ENCODE measurements around the gene SLC6A16. TPM values are rescaled to one million over a fixed set of nuclear protein-coding genes. Genes with fewer than 3 reads are reported as not detected.
"Not testable (repeated sequence)": the region's sequence is repeated elsewhere in the genome, so short reads cannot be mapped to it uniquely, and the experiment has no call there.

SLC6A16 gene
- not detected in 2 replicates for total RNA-seq (2014; rRNA removed; shearing (Covaris generic); ENCODE audit: low replicate concordance)

DNA sequence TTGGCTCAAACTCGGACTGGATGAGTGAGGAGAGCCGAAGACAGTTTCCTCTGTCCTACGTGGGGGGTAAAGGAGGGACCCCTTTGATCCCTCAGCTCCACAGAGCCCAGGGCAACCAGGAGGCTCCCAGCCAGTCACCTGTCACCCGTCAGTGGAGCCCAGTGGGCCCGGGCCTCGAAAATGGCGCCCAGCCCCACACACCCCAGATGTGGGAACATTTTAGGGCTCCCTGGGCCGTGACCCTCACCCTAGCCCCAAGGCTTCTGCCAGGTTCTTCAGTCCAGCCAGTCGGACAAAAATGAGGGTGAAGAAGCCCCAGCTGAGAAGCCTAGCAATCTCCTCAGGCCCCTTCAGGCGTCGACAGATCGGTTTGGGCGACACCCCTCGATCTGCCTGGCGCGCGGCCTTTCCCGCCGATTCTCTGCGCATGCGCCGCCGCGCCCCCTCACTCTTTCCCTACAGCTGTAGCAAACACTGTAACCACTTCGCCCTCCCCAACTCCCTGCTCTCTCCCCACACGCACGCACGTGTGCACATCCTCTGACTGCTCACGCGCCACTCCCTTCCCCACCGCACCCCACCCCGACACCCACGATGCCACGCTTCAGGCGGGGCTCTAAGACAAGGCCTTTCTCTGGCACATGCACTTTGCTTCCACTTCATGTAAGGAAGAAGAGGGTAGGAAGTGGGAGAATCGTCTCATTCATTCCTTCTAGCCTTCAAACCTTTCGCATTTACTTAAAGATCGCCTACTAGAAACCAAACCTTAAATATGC, at the start of gene SLC6A16:
Gene SLC6A16 (minus strand): TSS at position 391 of the 776 bp plus-strand sequence. CDS start 13,844 bp downstream, outside the sequence.
- Histone ChIP-seq H3K4me3 (no peak within 1 kb of the TSS), H3K27me3 (peaks cover 4% of the 10 kb centered on the region; the same call in 1 of the 2 replicates), H3K36me3 (no peaks in the 10 kb centered on the region), H3K9me3 (peaks cover 17% of the 10 kb centered on the region)
- DNase-seq, result no peak

DNA sequence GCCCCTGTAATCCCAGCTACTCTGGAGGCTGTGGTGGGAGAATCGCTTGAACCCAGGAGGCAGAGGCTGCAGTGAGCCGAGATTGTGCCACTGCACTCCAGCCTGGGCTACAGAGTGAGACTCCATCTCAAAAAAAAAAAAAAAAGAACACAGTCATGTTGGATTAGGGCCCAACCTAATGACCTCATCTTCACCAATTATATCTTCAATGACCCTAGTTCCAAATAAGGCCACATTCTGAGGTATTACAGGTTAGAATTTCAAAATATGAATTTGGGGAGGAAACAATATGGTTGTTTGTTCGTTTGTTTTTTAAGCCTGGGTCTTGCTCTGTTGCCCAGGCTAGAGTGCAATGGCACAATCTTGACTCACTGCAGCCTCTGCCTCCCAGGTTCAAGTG, 48.2 kb upstream of the SLC6A16 start:
- not testable (repeated sequence) for H3K4me3 ChIP-seq, H3K27me3 ChIP-seq, H3K36me3 ChIP-seq, DNase-seq
- H3K9me3 ChIP-seq, result peaks cover 13% of the 10 kb centered on the region

DNA sequence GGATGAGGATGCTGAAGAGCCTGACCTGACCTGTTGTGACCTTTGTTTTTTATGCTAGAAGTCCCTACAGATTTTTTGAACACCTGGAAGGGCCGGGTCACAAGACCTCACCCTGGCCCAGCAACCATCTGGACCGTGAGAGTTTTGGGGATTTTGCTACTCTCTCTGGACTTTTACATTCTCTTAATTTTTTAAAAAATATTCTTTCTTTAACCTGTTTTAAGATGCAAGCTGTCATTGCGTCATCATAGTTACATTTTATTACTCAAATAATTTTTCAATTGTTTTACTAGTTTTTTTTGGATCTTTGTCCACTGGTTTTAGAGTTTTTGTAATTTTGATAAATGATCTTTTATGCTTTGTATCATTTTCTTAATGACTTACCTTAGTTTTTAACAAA, 46.2 kb upstream of the SLC6A16 start:
- H3K36me3 ChIP-seq, result no peaks in the 10 kb centered on the region
- no peak for DNase-seq
- H3K4me3 ChIP-seq, result no peak overlapping the region
- H3K9me3 ChIP-seq, result peaks cover 13% of the 10 kb centered on the region
- no peaks in the 10 kb centered on the region for H3K27me3 ChIP-seq

DNA sequence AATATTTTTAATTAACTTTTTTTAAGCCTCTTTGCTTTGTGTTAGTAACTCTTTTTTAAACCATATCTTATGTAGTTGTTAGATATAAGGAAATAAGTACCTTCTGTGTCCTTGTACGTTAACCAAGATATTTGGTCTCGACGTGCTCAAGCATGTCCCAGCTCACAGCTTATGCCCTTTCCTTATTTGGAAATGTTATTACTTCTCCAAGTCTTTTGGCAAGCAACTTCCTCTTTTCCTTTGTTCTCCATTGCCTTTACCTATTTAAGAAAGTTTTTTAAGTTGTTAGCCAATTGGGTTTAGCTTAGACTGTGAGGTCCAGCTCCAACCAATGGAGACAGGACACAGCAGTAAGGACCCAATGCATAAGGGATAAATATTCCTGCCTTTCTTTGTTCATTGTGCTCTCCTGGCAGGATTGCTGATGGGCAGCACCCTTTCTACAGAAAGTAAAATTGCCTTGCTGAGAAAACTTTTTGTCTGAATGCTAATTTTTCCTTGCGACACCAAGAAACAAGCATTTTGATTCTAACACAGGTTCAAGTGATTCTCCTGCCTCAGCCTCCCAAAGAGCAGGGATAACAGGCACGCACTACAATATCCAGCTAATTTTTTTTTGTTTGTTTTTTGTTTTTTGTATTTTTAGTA, 43.8 kb upstream of the SLC6A16 start:
- Histone ChIP-seq H3K4me3 (no peak overlapping the region), H3K27me3 (no peaks in the 10 kb centered on the region), H3K9me3 (peaks cover 13% of the 10 kb centered on the region), H3K36me3 (no peaks in the 10 kb centered on the region)
- DNase-seq, result no peak

DNA sequence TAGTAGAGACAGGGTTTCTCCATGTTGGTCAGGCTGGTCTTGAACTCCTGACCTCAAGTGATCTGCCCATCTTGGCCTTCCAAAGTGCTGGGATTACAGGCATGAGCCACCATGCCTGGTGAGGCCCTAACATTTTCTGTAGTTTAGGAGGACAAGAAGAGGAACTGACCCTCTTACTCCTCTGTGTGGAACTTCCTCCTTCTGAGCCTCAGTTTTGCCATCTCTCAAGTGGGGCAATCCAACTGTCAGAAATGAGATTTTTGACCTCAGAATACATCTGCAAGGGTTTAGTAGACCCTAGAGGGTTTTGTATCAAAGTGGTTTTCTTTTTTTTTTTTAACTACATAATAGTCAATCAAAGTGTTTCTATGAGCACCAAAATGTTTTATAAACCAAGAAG, 41.1 kb upstream of the SLC6A16 start:
- H3K4me3 ChIP-seq, result no peak overlapping the region

DNA sequence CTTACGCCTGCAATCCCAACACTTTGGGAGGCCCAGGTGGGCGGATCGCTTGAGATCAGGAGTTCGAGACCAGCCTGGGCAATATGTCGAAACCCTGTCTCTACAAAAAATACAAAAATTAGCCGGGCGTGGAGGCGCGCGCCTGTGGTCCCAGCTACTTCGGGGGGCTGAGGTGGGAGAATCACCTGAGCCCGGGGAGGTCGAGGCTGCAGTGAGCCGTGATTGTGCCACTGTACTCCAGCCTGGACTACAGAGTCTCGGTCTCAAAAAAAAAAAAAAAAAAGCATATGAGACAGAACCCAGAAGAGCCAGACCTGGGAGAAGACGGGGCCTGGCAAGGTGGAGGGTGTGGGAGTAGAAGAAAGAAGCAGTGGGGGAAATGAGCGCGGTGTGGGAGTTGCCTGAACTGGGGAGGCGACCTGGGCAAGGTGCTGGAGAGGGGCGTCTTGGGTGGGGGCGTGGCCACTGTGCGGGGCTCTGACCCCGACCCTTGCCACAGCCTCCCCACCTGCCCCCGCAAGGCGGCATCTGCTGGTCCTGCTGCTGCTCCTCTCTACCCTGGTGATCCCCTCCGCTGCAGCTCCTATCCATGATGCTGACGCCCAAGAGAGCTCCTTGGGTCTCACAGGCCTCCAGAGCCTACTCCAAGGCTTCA, 39.2 kb upstream of the SLC6A16 start:
- H3K4me3 ChIP-seq, result peak overlapping the region; percentile 31
- H3K9me3 ChIP-seq, result peaks cover 9% of the 10 kb centered on the region
- no peak for DNase-seq
- H3K36me3 ChIP-seq, result no peaks in the 10 kb centered on the region
- no peaks in the 10 kb centered on the region for H3K27me3 ChIP-seq

More for the DNA sequence above, 41.1 kb upstream of the SLC6A16 start:
- DNase-seq, result no peak
- H3K9me3 ChIP-seq, result peaks cover 13% of the 10 kb centered on the region
- H3K36me3 ChIP-seq, result no peaks in the 10 kb centered on the region
- H3K27me3 ChIP-seq, result no peaks in the 10 kb centered on the region

DNA sequence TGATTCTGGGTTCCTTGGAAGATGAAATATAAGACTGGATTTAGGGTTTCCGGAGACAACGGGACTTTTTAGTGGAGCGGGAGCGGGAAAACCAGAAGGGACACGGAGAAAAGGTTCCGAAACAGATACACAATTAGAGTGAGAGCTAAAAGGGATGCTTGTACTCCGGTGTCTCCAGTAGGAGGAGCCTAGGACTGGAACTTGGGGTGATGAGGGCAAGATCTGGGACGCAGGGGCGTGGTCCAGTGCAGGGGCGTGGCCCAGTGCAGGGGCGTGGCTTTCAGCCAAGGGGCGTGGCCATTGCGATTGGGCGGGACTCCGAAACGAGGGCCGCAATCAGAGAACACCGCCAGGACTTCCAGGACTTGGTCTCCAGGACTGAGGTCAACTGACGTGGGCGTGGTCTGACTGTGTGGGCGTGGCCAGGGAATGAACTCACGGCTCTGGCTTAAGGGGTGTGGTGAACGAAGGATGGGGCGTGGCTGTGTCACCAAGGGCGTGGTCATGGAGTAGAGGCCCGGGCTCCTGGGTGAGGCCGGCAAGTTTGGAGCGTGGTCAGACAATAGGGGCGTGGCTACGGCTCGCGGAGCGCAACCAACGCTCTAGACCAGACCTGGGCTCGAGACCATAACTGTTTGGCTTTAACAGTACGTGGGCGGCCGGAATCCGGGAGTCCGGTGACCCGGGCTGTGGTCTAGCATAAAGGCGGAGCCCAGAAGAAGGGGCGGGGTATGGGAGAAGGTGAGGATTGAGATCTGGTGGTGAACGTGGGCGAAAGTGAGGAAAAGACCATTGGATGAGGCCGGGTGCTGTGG, 38.5 kb upstream of the SLC6A16 start, which contains the start of gene DKKL1:
Gene DKKL1 (plus strand): TSS at position 610 of the 815 bp plus-strand sequence. CDS start 122 bp downstream, at position 732.
- DNase-seq, result peak; percentile 99
- Histone ChIP-seq H3K27me3 (no peaks in the 10 kb centered on the region), H3K4me3 (peak within 1 kb of the TSS; percentile 60), H3K9me3 (peaks cover 1% of the 10 kb centered on the region), H3K36me3 (no peaks in the 10 kb centered on the region)

DNA sequence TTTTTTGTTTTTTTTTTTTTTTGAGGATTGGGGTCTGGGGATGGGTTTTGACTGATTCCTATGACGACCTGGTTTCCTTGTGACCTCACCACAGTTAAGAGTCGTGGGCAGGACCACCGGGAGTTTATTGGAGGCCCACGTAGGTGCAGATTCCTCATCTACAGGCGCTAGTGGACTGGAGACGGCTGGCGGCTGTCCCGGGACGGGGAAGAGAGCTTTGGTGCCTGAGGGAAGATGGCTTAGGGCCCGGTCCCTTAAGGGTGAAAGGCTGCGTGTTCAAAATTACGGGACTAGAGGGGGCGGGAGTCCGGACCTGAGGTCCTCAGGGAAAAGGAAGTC, 37.9 kb upstream of the SLC6A16 start:
- Histone ChIP-seq H3K9me3 (no peaks in the 10 kb centered on the region; the same call in 1 of the 2 replicates), H3K4me3 (peak overlapping the region; percentile 60)
- peak; percentile 58 for DNase-seq

DNA sequence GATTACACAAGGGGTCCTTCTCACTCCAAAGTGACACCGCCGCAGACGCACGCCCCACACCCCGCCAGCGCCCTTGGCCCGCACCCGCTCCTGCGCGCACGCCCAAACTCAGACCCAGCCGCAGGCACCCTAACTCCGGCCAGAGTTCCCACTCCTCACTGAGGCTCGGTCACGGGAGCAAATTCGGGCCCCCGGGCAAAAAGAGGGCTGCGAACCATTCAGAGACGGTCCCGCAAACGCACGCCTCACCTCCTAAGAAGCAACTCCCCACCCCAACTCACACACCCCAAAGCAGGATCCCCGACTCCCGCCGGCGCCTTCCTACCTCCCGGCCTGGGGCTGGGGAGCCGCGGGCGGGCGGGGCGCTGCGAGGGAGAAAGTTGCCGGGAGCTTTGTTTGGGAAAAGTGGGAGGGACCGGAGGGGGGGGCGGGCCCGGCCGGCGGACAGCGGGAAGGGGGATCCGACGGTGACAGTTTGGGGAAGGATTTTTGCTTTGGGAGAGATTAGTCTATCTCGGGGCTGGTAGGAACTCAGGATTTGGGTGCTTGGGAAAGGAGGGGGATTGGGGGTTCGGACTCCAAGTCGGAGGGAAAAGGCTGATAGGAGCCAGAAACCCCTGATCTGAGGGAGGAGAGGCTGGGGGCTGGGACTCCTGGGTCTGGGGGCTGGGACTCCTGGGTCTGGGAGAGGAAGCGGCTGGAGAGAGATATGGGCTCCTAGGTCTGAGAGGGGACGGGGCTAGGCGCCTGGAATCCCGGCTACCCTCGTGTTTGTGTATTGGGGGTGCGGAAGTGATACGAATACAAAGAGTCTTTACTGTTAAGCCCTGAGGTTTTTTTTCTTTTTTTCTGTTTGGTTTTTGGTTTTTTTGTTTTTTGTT, 37.3 kb upstream of the SLC6A16 start, which contains the start of gene TEAD2:
Gene TEAD2 (minus strand): TSS at position 369 of the 881 bp plus-strand sequence. CDS start 2,341 bp downstream, outside the sequence.
- H3K9me3 ChIP-seq, result no peaks in the 10 kb centered on the region
- H3K4me3 ChIP-seq, result peak within 1 kb of the TSS; percentile 60
- peak; percentile 78 for DNase-seq
- no peaks in the 10 kb centered on the region for H3K36me3 ChIP-seq
- H3K27me3 ChIP-seq, result no peaks in the 10 kb centered on the region

More for the DNA sequence above, 37.9 kb upstream of the SLC6A16 start:
- no peaks in the 10 kb centered on the region for H3K36me3 ChIP-seq
- H3K27me3 ChIP-seq, result no peaks in the 10 kb centered on the region

DNA sequence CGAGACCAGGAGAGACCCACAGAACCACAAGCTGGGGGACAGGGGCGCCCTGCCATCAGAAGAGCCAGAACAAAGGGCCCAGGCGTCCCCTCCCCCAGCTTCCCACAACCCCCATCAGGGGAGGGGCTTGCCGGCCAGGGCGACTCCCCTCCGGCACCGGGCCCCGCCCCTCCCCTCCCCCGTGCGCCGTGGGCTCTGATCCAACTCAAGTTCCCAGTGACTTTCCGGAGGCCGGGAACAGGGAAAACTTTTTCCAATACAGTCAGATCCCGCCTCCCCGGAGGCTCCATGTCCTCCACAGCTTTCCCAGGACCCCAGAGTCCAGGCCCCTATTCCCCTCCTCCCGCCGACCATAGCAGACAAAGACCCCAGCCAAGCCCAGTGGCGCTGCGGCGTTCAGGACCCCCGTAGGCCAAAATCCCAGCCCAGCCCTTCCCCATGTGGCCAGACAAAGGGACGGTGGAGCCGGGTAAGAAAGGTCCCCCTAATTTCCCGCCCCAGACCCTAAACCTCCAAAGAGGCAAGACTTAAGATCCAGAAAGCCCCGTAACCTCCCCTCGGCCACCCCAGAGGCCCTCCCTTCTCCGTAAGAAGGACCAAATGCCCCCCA, 36.6 kb upstream of the SLC6A16 start:
- Histone ChIP-seq H3K4me3 (peak overlapping the region; percentile 60), H3K27me3 (no peaks in the 10 kb centered on the region), H3K36me3 (no peaks in the 10 kb centered on the region), H3K9me3 (no peaks in the 10 kb centered on the region)
- DNase-seq, result peak; percentile 47

DNA sequence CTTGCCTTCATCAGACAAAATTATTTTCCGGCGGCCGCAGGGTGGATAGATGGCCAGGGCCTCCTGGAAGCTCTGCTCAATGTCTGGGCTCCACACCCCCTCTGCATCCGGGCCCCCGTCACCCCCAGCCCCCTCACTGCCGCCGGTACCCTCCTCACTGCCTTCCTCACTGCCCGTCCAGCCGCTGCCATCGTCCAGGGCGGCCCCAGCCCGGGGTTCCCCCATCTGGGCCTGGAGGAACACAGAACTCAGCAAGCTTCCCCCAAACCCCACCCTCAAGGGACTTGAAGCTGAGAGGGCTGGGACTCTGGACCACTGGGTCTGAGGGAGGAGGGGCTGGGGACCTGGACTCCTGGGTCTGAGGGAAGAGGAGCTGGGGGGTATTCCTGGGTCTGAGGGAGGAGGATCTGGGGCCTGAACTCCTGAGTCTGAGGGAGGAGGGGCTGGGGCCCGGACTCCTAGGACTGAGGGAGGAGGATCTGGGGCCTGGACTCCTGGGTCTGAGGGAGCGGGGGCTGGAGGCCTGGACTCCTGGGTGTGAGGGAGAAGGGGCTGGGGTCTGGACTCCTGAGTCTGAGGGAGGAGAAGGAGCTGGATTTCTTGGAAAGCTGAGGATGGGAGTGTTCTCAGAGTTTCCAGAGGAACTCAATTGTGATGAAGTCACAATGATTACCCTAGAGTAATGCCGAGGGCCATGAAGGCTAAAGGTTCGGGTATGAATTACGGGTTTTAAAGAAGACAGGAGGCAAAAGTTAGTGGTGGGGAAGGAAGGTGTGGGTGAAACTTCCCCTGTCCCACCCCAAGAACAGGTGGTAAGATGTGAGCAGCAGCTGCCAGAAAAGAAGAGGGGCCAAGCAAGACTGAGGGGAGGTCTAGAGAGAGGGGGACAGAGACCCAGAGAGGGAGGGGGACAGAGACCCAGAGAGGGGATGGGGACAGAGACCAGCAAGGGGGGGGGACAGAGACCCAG, 35.1 kb upstream of the SLC6A16 start:
- Histone ChIP-seq H3K4me3 (no peak overlapping the region), H3K36me3 (no peaks in the 10 kb centered on the region), H3K27me3 (no peaks in the 10 kb centered on the region), H3K9me3 (no peaks in the 10 kb centered on the region)
- DNase-seq, result no peak

DNA sequence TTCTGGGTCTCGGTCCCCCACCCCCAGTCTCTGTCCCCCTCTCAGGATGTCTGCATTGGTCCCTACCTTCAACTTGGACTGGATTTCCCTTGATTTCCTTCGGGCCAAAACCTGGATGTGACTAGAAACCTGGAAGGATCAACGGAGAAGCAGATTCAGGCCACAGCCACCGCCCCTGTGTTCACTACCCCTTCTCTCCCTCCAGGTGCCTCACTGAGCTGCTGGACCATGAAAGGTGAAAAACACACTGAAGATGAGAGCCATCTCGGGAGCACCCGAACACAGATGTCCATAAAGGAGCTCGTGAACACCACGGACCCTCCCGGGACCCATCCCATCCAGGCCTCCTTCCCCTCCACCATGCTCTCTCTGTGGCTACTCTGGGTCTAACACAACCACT, 32.2 kb upstream of the SLC6A16 start:
- Histone ChIP-seq H3K27me3 (no peaks in the 10 kb centered on the region), H3K9me3 (no peaks in the 10 kb centered on the region), H3K4me3 (no peak overlapping the region), H3K36me3 (no peaks in the 10 kb centered on the region)
- no peak for DNase-seq

DNA sequence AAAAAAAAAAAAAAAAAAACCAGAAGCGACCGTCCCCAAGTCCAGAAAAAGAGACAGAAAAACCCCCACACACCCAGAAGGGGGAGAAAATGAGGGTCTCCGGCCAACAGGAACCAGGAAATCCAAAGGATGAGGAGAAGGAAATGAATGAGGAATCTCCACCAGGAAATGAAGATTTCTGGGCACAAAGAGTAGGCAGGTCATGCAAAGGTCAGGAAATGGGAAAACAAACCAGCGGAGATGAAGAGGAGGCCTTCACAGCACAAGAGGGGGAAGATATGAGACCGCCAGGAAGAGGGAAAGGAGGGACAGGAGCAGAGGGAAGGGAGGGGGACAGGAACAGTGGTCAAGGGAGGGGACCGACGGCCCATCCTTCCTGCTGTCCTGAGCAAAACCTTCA, 31.4 kb upstream of the SLC6A16 start:
- Histone ChIP-seq H3K4me3 (no peak overlapping the region), H3K9me3 (no peaks in the 10 kb centered on the region), H3K27me3 (no peaks in the 10 kb centered on the region), H3K36me3 (no peaks in the 10 kb centered on the region; the same call in 1 of the 2 replicates)
- no peak for DNase-seq

DNA sequence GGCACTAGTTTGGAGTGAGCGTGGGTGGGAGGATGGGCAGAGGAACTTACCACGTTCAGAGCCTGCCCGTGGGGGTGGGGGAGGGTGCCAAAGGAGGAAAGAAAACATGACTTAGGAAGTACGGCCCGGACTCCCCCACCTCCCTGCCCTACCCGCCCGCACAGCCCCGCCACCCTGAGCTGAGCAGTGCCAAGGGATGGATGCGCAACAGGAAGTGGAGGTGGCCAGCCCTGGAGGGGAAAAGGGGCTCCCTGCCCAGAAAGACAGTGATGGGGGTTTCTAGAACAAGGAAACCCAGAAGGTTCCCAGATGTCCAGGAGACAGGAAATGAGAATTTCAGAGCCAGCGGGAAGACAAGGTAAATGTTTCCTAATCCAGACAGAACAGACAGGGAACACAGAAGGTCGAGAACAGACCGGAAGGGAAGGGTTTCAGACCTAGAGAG, 30.9 kb upstream of the SLC6A16 start:
- DNase-seq, result no peak
- Histone ChIP-seq H3K4me3 (no peak overlapping the region), H3K27me3 (no peaks in the 10 kb centered on the region), H3K36me3 (no peaks in the 10 kb centered on the region; the same call in 1 of the 2 replicates), H3K9me3 (no peaks in the 10 kb centered on the region)

All from MG63 (cell line).